Measurements from ENCODE around the gene ZSCAN10. TPM values are rescaled to one million over a fixed set of nuclear protein-coding genes. Genes with fewer than 3 reads are reported as not detected.
"Not testable (repeated sequence)": the region's sequence is repeated elsewhere in the genome, so short reads cannot be mapped to it uniquely, and the experiment has no call there.

The ZSCAN10 gene
- total and polyA plus RNA-seq, 2 of the 13 experiments (the other 11 are each of a cell fraction or from before 2014, with no cell fraction given) = not detected

GRCh38 chr16:3069146-3069545 lies 29.9 kb downstream of the ZSCAN10 start:
- H2AFZ ChIP-seq (ENCODE audit: low read length); DNase-seq (ENCODE audit: low spot score); BruUV-seq (replicated peaks); intact Hi-C loops (cut with micrococcal nuclease; ENCODE audit: unreplicated experiment); FAIRE-seq; H4K20me1 ChIP-seq (ENCODE audit: insufficient read depth, low read length); H3K4me2 ChIP-seq (ENCODE audit: low read depth, low read length); CTCF ChIA-PET (ENCODE audit: low intra/inter-chr PET ratio, low total read pairs); H3K4me3 ChIP-seq (replicated peaks in 1 of 3; ENCODE audit: insufficient read depth in 1 of 3, low read depth in 2 of 3, low read length in 3 of 3); ATAC-seq; H3K9me3 ChIP-seq (ENCODE audit: low read length); H3K9ac ChIP-seq (ENCODE audit: insufficient read depth, low read depth, low read length); in situ Hi-C loops (cut with HindIII; ENCODE audit: extremely low pct_ligation_motif_present, low pct_unique_long_range_greater_than_20kb); H3K27ac ChIP-seq (ENCODE audit: extremely low read length, insufficient read depth, low read length): not testable (repeated sequence)
- peak; percentile 82 for TF ChIP-seq AGO1 (IDR thresholded peaks at IDR 0.05; ENCODE audit: low read depth, low read length, poor library complexity, severe bottlenecking)
- Histone ChIP-seq H3K36me3 (replicated peaks in 1 of 2; ENCODE audit: control insufficient read depth in 1 of 2, insufficient read depth in 2 of 2, low read length in 2 of 2) (peaks cover 9 to 16% of the 10 kb centered on the region in 2 experiments; a peak in 2 of 5 replicates), H3K4me1 (ENCODE audit: insufficient read depth, low read length) (peaks cover 30% of the 10 kb centered on the region), H3K79me2 (ENCODE audit: insufficient read depth, low read length) (peaks cover 17% of the 10 kb centered on the region), H3K27me3 (ENCODE audit: control insufficient read depth in 1 of 2, insufficient read depth in 2 of 2, low read length in 2 of 2) (peaks cover 2 to 10% of the 10 kb centered on the region in 2 experiments; a peak in 4 of 5 replicates)
- WGBS (ENCODE audit: low lambda C conversion rate) = 89% methylated on average over 10 of the region's 11 CpGs
- POLR2A ChIA-PET = interaction anchor here (2.7 to 4.4 kb wide), 2 partner anchors 9 to 18 kb away, joined by 11 to 30 read pairs; no protein-coding TSS in a partner anchor

GRCh38 chr16:3068487-3068886 lies 30.6 kb downstream of the ZSCAN10 start:
- Histone ChIP-seq H4K20me1 (ENCODE audit: insufficient read depth, low read length) (no peaks in the 10 kb centered on the region), H3K36me3 (replicated peaks in 1 of 2; ENCODE audit: control insufficient read depth in 1 of 2, insufficient read depth in 2 of 2, low read length in 2 of 2) (peaks cover 9 to 16% of the 10 kb centered on the region in 2 experiments; a peak in 2 of 5 replicates), H3K4me3 (replicated peaks in 1 of 3; ENCODE audit: insufficient read depth in 1 of 3, low read depth in 2 of 3, low read length in 3 of 3) (no peak overlapping the region), H3K9me3 (ENCODE audit: low read length) (no peaks in the 10 kb centered on the region), H3K9ac (ENCODE audit: insufficient read depth, low read depth, low read length) (no peak overlapping the region), H3K4me2 (ENCODE audit: low read depth, low read length) (no peak overlapping the region), H3K27ac (ENCODE audit: extremely low read length, insufficient read depth, low read length) (no peak overlapping the region), H3K27me3 (ENCODE audit: control insufficient read depth in 1 of 2, insufficient read depth in 2 of 2, low read length in 2 of 2) (peaks cover 0 to 4% of the 10 kb centered on the region in 2 experiments; a peak in 3 of 5 replicates), H2AFZ (ENCODE audit: low read length) (no peak overlapping the region), H3K4me1 (ENCODE audit: insufficient read depth, low read length) (peaks cover 30% of the 10 kb centered on the region), H3K79me2 (ENCODE audit: insufficient read depth, low read length) (peaks cover 17% of the 10 kb centered on the region)
- TF ChIP-seq ZNF703 (CRISPR knock-in tag; IDR thresholded peaks at IDR 0.05; ENCODE audit: borderline replicate concordance) = no peak
- no peak for TF ChIP-seq ZNF770 (CRISPR knock-in tag; IDR thresholded peaks at IDR 0.05)
- intact Hi-C loops (cut with micrococcal nuclease; ENCODE audit: unreplicated experiment) = no loop called here
- ATAC-seq = no peak
- in situ Hi-C loops (cut with HindIII; ENCODE audit: extremely low pct_ligation_motif_present, low pct_unique_long_range_greater_than_20kb) = no loop called here
- no peak for DNase-seq (ENCODE audit: low spot score)
- ChIA-PET CTCF (ENCODE audit: low intra/inter-chr PET ratio, low total read pairs) (no interaction called here), POLR2A (interaction anchor here (4.4 kb wide), 1 partner anchor 9 kb away, joined by 30 read pairs; no protein-coding TSS in a partner anchor)
- BruUV-seq (replicated peaks) = no TSS peak
- no peak for FAIRE-seq
- WGBS (ENCODE audit: low lambda C conversion rate) = 100% methylated on average over 3 of the region's 4 CpGs
